Effector memory CD8-positive, alpha-beta T cell (primary cell): Measurements from ENCODE around the gene PROB1.

Experiments used
- ATAC-seq: fragments of 150-1000 bp; cut with Tn5 transposase; replicated peaks from 2 replicates; pipeline ENCODE4 v1.10.0; 2021; ENCODE audit warnings: mild to moderate bottlenecking, moderate library complexity
- DNase-seq, 3 experiments: peaks; one replicate each; pipeline ENCODE4 v3.0.0; 2021
- H3K27ac Mint-ChIP-seq, 2 donors: one replicate each; pipeline ENCODE4 v1.8.0; 2022; ENCODE audit warnings: mild to moderate bottlenecking in 2 of 2, mixed read lengths in 2 of 2, moderate library complexity in 2 of 2
- H3K27me3 Mint-ChIP-seq, 2 donors: one replicate each; pipeline ENCODE4 v1.8.0; 2022; ENCODE audit warnings: mixed read lengths in 2 of 2
- H3K36me3 Mint-ChIP-seq: one replicate; pipeline ENCODE4 v1.8.0; 2022; ENCODE audit warnings: mild to moderate bottlenecking, moderate library complexity, mixed read lengths; ENCODE audit not compliant: insufficient read depth
- H3K4me1 Mint-ChIP-seq, 2 donors: one replicate each; pipeline ENCODE4 v1.8.0; 2022; ENCODE audit warnings: low read depth in 2 of 2, mixed read lengths in 2 of 2
- H3K4me3 Mint-ChIP-seq, 2 donors: one replicate each; pipeline ENCODE4 v1.8.0; 2022; ENCODE audit warnings: mild to moderate bottlenecking in 2 of 2, mixed read lengths in 2 of 2, moderate library complexity in 2 of 2
- H3K9me3 Mint-ChIP-seq, 2 donors: one replicate each; pipeline ENCODE4 v1.8.0; 2022; ENCODE audit warnings: mixed read lengths in 2 of 2

PROB1 gene

DNA sequence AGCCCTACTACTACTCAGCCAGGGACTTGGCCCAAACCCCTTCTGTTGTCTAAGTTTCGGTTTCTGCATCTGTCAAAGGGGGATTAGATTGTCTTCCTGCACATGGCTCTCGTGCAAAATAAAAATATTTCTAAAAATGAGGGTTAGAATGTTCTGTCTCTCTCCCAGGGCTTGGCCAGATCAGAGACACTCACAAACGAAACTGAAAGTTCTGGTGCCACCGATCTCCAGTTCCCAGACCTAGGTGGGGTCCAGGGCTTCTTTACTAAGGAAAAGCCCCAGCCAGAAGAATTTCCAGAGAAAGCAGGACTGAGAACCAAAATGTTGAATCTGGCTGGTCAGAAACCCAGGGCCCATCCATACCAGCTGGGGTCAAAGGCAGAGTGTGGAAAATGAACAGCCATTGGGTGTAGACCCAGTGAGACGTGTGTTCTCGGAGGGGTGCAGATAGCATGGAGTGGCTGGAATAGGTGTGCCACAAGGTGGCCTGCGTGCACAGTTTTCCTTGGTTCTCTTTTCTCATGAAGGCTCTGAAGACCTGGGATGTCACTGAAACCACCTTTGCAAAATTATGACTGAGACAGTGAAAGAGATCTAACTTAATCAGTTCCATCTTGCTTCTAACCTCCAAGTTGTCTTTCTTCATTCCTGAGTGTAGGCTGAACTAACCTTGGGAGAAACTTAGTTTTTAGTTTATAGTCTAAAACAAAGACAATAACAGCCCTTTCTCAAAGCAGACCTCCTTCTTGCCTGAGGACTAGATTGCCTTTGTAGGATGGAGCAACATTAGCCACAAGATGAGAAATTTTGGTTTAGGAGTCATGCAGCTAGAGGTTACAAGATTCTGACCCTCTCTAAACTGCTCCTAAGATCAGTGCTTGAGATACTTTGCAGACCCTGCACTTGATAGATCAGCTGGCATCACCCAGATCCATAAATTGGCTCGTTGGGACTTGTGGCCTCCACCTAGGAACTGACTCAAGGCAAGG, 9.5 kb downstream of the PROB1 start:
- no peaks in the 10 kb centered on the region for H3K27me3 Mint-ChIP-seq
- H3K4me1 Mint-ChIP-seq: peaks cover 30 to 43% of the 10 kb centered on the region in 2 donors
- DNase-seq (no peak), ATAC-seq (peak; percentile 6)
- no peaks in the 10 kb centered on the region for H3K9me3 Mint-ChIP-seq
- peaks cover 17% of the 10 kb centered on the region for H3K36me3 Mint-ChIP-seq
- H3K27ac Mint-ChIP-seq: peak overlapping the region; percentile 93 to 98
- peak overlapping the region; percentile 90 for H3K4me3 Mint-ChIP-seq

DNA sequence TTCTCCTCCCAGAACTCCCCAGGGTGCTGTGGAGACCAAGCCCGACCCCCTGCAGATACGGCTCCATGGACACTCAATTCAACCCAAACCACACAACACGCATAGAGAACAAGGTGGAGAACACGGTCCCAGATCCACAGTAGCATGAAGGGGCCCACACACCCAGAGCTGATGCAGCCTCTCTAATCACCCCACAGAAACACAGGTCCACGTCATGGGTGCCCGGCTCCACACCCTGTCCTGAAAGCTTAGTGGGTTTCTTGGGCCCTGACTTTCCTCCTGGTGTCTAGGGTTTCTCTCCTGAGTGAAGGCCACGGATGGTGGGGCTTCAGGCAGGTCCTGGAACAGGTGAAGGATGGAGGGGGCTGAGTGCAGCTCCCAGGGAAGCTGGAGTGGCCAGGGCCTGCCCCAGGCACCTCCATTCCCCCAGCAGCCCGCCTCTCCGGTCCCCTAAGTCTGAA, 10.3 kb downstream of the PROB1 start:
- Mint-ChIP-seq H3K36me3 (peaks cover 10% of the 10 kb centered on the region), H3K27ac (peak overlapping the region; percentile 93 to 98), H3K4me3 (peak overlapping the region; percentile 90), H3K27me3 (no peaks in the 10 kb centered on the region), H3K4me1 (peaks cover 23 to 35% of the 10 kb centered on the region in 2 donors), H3K9me3 (no peaks in the 10 kb centered on the region)
- ATAC-seq: no peak
- no peak for DNase-seq

DNA sequence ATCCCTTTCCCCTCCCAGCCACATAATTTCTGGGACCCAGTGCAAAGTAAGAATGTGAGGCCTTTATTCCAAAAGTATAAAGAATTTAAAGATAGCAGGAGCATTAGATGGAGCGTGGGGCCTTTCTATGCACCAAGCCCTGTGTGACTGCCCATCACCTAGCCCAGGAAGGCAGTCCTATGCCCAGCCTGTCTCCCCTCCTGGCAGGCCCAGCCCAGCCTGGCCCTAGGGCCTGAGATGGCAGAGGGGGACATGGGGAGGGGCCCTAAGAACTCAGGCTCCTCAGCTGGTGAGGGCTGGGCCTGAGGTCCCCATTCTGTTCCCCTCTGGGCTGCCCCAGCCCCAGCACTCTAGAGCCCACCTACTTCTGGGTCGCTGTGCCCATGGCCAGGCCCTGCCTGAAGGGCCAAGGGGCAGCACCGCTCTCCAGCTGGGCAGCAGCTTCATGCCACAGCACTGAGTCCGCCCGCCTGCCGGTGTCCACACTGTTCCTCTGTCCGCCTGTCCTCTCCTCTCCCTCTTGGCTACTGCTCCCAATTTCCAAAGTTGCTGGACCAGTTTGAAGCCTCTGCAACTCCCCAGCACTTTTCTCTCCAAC, 10.8 kb downstream of the PROB1 start:
- Mint-ChIP-seq H3K9me3 (no peaks in the 10 kb centered on the region), H3K4me3 (peak overlapping the region; percentile 90), H3K27me3 (no peaks in the 10 kb centered on the region), H3K27ac (peak overlapping the region; percentile 93 to 98), H3K4me1 (peaks cover 18 to 32% of the 10 kb centered on the region in 2 donors), H3K36me3 (peaks cover 7% of the 10 kb centered on the region)
- DNase-seq (no peak), ATAC-seq (no peak)

DNA sequence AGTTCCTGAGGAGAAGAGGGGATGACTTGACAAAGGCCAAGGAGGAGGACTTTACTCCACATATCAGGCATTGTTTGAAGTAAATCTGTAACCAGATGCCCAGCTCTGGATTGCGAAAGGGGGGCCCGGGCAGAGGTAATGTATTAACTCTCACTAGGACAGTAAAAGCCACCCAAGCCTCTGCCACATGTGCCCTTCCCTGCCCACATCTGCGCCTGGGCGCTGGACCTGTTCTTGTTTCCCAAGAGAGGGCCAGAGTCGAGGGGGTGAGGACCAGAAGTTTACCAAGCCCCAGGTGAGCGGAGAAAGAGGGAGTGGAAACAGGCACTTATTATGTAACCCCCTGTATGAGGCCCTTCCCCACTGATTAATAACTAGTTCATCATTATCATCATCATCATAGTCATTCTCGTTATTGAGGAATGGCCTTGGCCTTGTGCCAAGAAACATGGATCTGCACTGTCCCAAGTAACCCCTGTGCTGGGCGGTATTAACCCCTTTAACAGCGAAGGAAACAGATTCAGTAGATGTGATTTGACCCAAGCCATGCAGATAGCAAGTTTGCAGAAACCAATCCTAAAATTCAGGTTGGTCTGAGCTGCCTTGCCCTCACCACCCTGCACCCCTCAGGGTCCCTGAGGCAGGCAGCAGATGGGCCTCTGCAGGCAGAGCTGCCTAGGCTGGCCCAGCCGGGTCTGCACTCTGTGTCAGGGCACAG, 11.5 kb downstream of the PROB1 start, which contains the start of gene SLC23A1:
TSS of gene SLC23A1 (minus strand) at position 23 of the 718 bp plus-strand sequence. CDS start 44 bp downstream, outside the sequence.
- no peaks in the 10 kb centered on the region for H3K27me3 Mint-ChIP-seq
- DNase-seq (no peak), ATAC-seq (no peak)
- peak within 1 kb of the TSS; percentile 93 to 98 for H3K27ac Mint-ChIP-seq
- H3K9me3 Mint-ChIP-seq: no peaks in the 10 kb centered on the region
- peaks cover 7% of the 10 kb centered on the region for H3K36me3 Mint-ChIP-seq
- H3K4me1 Mint-ChIP-seq: peaks cover 15 to 34% of the 10 kb centered on the region in 2 donors
- H3K4me3 Mint-ChIP-seq: peak within 1 kb of the TSS in 1 of 2 donors; percentile 90

DNA sequence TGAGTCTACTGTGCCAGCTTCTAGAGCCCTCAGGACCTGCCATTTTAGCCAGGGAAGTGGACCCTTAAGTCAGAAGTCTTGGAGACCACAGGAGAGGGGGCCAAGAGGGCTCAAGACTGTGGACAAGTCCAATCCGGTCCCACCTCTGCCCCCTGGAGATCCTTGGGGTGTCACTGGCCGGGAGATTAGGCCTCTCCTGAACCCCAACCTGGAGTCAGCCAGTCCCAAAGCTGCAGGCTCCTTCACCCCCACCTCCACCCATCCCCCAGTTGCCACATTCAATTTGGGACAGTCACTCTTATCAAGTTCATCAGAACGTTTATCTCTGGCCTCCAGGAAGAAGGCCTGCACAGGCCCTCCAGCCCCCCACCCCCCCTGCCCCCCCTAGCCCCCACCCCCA, 12.1 kb downstream of the PROB1 start:
- H3K27ac Mint-ChIP-seq: no peak overlapping the region
- ATAC-seq (no peak), DNase-seq (no peak)
- peaks cover 13% of the 10 kb centered on the region for H3K36me3 Mint-ChIP-seq
- peaks cover 15 to 29% of the 10 kb centered on the region in 2 donors for H3K4me1 Mint-ChIP-seq
- H3K27me3 Mint-ChIP-seq: no peaks in the 10 kb centered on the region
- H3K4me3 Mint-ChIP-seq: no peak overlapping the region
- no peaks in the 10 kb centered on the region for H3K9me3 Mint-ChIP-seq

DNA sequence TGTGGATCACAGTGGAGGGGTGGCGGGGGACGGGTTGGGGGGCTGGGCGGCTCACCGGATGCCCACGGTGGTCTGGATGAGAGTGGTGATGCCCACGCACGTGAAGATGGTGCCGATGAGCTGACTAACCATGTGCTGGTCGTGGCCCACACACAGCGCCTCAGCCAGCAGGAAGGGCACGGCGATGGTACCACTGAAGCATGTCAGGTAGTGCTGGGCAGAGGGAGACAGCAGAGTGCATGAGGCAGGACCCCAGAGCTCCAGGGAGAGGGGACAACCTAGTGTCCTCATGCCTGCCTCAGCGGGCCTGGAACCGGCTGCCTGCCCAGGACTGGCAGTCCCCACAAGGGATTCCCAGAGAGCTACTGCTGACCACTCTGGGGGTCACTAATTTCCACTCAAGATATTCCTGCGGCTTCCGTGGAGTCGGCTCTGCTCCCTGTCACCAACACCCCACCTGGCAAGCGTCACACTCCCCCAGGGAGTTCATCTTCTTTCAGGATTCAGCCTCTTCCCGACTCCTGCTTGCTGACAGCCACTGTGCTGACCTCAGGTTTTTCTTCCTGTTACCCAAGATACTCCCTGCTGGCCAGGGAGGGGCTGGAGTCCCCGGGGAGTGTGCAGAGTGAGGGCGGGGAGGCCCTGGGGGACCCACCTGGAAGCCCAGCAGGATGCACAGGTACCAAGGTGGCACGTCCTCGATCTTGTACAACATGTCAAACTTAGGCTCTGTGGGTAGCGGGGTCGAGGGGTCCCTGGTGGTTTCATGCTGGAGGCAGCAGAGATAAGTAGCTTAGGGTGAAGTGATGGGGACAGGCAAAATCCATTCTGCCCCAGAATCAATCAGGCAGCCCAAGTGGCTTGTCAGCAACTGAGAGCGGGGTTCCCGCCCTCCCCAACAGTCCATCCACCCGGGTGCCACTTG, 12.8 kb downstream of the PROB1 start:
- H3K9me3 Mint-ChIP-seq: no peaks in the 10 kb centered on the region
- peaks cover 14% of the 10 kb centered on the region for H3K36me3 Mint-ChIP-seq
- no peak overlapping the region for H3K27ac Mint-ChIP-seq
- H3K4me1 Mint-ChIP-seq: peaks cover 15 to 31% of the 10 kb centered on the region in 2 donors
- no peak overlapping the region for H3K4me3 Mint-ChIP-seq
- ATAC-seq (no peak), DNase-seq (no peak)
- H3K27me3 Mint-ChIP-seq: no peaks in the 10 kb centered on the region

DNA sequence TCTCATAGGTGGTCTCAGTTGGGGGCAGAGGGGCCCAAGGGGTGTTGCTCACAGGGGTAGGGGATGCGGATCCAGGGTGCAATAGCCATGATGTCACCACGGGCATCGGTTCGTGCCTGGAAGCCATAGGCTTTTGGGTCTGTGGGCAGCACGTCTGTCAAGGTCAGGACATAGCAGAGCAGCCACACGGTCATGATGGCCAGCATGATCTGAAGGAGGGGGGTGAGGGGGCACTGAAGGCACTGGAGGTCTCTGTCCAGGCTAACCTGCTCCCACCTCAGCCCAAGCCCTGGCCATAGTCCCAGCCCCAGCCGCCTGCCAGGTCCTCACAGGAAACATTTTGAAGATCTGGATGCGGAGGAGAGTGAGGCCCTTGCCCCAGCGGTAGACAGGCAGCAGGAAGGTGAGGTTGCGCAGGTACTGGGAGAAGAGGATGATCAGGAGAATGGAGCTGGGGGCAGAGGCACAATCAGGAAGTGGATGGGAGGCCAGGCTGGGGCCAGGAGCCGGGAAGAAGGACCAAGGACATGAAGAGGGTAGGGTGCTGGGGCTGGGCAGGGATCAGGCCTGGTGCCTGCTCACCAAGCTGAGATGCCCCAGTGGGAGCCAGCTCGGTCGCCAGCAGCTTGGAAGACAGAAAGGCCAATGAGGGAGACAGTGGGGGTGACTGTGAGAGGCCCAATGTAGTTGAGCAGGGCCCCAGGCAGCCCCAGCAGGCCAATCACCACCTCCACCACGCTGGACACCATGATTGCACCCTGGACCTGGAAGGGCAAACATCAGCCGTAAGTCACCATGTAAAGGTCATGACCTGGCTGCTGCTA, 15.1 kb downstream of the PROB1 start:
- Mint-ChIP-seq H3K27me3 (no peaks in the 10 kb centered on the region), H3K36me3 (peaks cover 7% of the 10 kb centered on the region), H3K4me3 (no peak overlapping the region), H3K27ac (peak overlapping the region in 1 of 2 donors; percentile 88), H3K4me1 (peaks cover 7 to 20% of the 10 kb centered on the region in 2 donors), H3K9me3 (no peaks in the 10 kb centered on the region)
- DNase-seq: no peak
- no peak for ATAC-seq

DNA sequence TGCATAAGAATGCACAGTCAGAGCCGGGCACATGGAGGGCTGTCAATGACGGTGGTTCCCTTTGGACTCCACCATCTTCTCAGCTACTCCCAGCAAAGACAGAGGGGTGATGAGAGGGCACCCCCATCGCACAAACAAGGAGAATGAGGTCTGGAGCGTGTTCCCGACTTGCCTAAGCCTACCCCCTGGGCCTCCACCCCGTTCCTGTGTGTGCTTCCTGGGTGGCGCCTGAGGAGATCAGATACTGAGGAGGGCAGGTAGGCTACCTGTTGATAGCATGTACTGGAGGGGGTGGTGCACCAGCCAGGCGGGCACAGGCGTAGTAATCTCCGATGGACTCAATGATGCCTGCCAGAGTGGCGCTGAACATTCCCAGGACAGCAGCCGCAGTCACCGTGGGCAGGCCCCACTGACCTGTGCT, 16.0 kb downstream of the PROB1 start:
- H3K36me3 Mint-ChIP-seq: peaks cover 7% of the 10 kb centered on the region
- peak overlapping the region in 1 of 2 donors; percentile 83 for H3K27ac Mint-ChIP-seq
- DNase-seq (no peak), ATAC-seq (no peak)
- H3K4me3 Mint-ChIP-seq: no peak overlapping the region
- no peaks in the 10 kb centered on the region for H3K27me3 Mint-ChIP-seq
- no peaks in the 10 kb centered on the region for H3K9me3 Mint-ChIP-seq
- H3K4me1 Mint-ChIP-seq: peaks cover 0 to 14% of the 10 kb centered on the region in 2 donors

DNA sequence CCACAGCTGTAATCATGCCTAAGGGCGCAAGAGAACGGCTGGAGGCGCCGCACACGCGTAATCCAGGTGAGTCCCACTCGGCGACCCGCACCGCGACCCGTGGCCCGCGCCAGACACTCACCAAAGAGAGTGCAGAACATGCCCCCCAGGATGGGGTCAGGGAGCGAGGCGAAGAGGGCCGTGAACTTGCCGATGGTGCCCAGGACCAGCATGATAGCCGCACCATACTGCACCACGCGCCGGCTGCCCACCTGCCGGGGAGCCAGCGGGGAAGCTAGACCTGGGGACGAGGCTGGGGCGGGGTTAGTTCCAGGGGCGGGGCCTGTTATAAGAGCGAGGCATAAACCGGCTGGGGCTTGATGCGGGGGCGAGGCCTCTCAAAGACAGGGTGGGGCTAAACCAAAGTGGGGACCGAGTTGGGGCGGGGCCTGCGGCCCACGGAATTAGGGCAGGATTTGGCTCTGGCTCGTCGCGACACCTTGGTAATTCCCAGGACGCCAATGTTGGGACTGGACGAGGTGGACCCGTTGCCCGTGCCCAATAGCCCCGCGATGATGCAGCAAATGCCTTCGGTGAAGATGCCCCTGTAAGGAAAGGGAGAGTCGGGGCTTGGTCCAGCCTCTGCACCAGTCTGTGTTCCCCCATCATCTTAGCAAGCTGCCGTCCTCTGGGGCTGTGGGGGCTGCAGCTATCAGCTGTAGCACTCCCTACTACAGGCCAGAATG, 16.6 kb downstream of the PROB1 start:
- Mint-ChIP-seq H3K4me1 (peaks cover 0 to 9% of the 10 kb centered on the region in 2 donors), H3K4me3 (no peak overlapping the region), H3K9me3 (no peaks in the 10 kb centered on the region), H3K36me3 (peaks cover 11% of the 10 kb centered on the region), H3K27me3 (no peaks in the 10 kb centered on the region), H3K27ac (peak overlapping the region in 1 of 2 donors; percentile 83)
- ATAC-seq: no peak
- no peak for DNase-seq

DNA sequence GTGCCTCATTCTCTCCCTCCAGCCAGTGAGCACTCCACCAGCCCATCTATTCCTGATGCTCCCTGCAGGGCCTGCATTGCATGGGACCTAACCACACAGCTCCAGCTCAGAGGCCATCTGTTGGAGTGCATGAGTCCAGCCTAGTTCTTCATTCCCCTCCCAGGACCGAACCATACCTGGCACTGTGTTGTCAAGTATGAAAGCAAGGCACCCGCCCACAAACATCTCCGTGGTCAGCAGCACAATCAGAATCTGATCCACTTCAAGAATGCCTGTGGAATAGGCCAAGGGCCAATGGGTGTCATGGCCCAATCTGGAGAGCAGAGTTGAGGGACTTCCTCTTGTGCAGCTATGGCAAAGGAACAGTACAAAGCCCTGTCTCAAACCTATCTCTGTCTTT, 17.7 kb downstream of the PROB1 start:
- Mint-ChIP-seq H3K27me3 (no peaks in the 10 kb centered on the region), H3K36me3 (peaks cover 14% of the 10 kb centered on the region), H3K4me3 (no peak overlapping the region), H3K4me1 (peaks cover 0 to 8% of the 10 kb centered on the region in 2 donors), H3K9me3 (no peaks in the 10 kb centered on the region), H3K27ac (no peak overlapping the region)
- no peak for DNase-seq
- ATAC-seq: no peak

DNA sequence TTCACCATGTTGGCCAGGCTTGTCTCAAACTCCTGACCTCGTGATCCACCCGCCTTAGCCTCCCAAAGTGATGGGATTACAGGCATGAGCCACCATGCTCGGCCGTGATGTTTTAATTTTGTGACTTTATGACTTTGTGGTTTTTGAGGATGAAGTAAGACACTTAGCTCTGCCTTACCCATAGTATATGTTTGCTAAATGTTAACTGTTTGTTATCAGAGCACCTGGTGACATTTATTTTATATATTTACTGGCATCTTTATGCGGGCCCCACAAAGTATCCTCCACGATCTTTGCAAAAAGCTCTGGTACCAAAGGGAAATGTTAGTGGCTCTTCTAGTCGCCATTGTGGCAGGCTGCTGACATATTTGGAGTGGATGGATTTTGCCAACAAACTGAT, 18.5 kb downstream of the PROB1 start:
- DNase-seq (no peak), ATAC-seq (no peak)
- Mint-ChIP-seq H3K4me3 (no peak overlapping the region), H3K27me3 (no peaks in the 10 kb centered on the region), H3K36me3 (peaks cover 19% of the 10 kb centered on the region), H3K9me3 (no peaks in the 10 kb centered on the region), H3K27ac (no peak overlapping the region), H3K4me1 (peaks cover 0 to 8% of the 10 kb centered on the region in 2 donors)
